Endometrial microvascular endothelial cells (primary cell): Measurements from ENCODE around the gene FCAR. TPM values are rescaled to one million over a fixed set of nuclear protein-coding genes. Genes with fewer than 3 reads are reported as not detected.
"Not testable (repeated sequence)": the region's sequence is repeated elsewhere in the genome, so short reads cannot be mapped to it uniquely, and the experiment has no call there.

Experiments used
- in situ Hi-C: cut with HindIII; loops from 2 replicates; pipeline ENCODE4 v1.10.0; 2017; ENCODE audit warnings: low sequenced_read_pairs, low pct_unique_long_range_greater_than_20kb; ENCODE audit errors: inconsistent ontology term
- total RNA-seq: library from RNA; depleted of rRNA; stranded (reverse); fragments of >200 nt; gene quantifications from one replicate; pipeline ENCODE4 v1.2.3, GENCODE V29; 2015; ENCODE audit errors: inconsistent ontology term

The FCAR gene
- not detected for total RNA-seq

- in situ Hi-C loops: no loop called here
Measured at GRCh38 chr19:54873990-54874389, at the start of gene FCAR. FCAR (plus strand) TSS chr19:54874235; CDS start chr19:54874290, 55 bp downstream.

GRCh38 chr19:54824416-54824815 lies 49.6 kb upstream of the FCAR start:
- in situ Hi-C loops: not testable (repeated sequence)

- in situ Hi-C loops: not testable (repeated sequence)
Measured at GRCh38 chr19:54825326-54825725, 48.7 kb upstream of the FCAR start.

GRCh38 chr19:54828064-54828463 lies 46.0 kb upstream of the FCAR start:
- in situ Hi-C loops: not testable (repeated sequence)

- in situ Hi-C loops: not testable (repeated sequence)
Measured at GRCh38 chr19:54832496-54832895, 41.5 kb upstream of the FCAR start, which contains the start of gene KIR2DS4. KIR2DS4 (plus strand) TSS chr19:54832676.

GRCh38 chr19:54835126-54835525 lies 38.9 kb upstream of the FCAR start:
- in situ Hi-C loops: not testable (repeated sequence)

GRCh38 chr19:54837522-54837921 lies 36.5 kb upstream of the FCAR start:
- in situ Hi-C loops: not testable (repeated sequence)

- in situ Hi-C loops: not testable (repeated sequence)
Measured at GRCh38 chr19:54843171-54843570, 30.9 kb upstream of the FCAR start.

GRCh38 chr19:54850061-54850640 lies 23.9 kb upstream of the FCAR start, which contains the start of gene KIR3DL2:
KIR3DL2 (plus strand) TSS chr19:54850443; CDS start chr19:54850476, 33 bp downstream.
- in situ Hi-C loops: not testable (repeated sequence)

- in situ Hi-C loops: no loop called here
Measured at GRCh38 chr19:54850930-54851329, 23.1 kb upstream of the FCAR start.

- in situ Hi-C loops: no loop called here
Measured at GRCh38 chr19:54851353-54851752, 22.7 kb upstream of the FCAR start.

- in situ Hi-C loops: not testable (repeated sequence)
Measured at GRCh38 chr19:54855241-54855640, 18.8 kb upstream of the FCAR start.

GRCh38 chr19:54858476-54858875 lies 15.6 kb upstream of the FCAR start:
- in situ Hi-C loops: not testable (repeated sequence)

- in situ Hi-C loops: not testable (repeated sequence)
Measured at GRCh38 chr19:54859421-54859820, 14.6 kb upstream of the FCAR start.

- in situ Hi-C loops: not testable (repeated sequence)
Measured at GRCh38 chr19:54863459-54863858, 10.6 kb upstream of the FCAR start.

GRCh38 chr19:54871696-54872095 lies 2.3 kb upstream of the FCAR start:
- in situ Hi-C loops: no loop called here

- in situ Hi-C loops: no loop called here
Measured at GRCh38 chr19:54875506-54875905, 1.5 kb downstream of the FCAR start.

GRCh38 chr19:54877471-54877870 lies 3.4 kb downstream of the FCAR start:
- in situ Hi-C loops: no loop called here

- in situ Hi-C loops: no loop called here
Measured at GRCh38 chr19:54881884-54882283, 7.8 kb downstream of the FCAR start.

GRCh38 chr19:54882758-54883157 lies 8.7 kb downstream of the FCAR start:
- in situ Hi-C loops: no loop called here

GRCh38 chr19:54883228-54883627 lies 9.2 kb downstream of the FCAR start:
- in situ Hi-C loops: no loop called here
